Tibial nerve (tissue), 4 donors: ENCODE measurements around the gene ATP12A. TPM values are rescaled to one million over a fixed set of nuclear protein-coding genes. Genes with fewer than 3 reads are reported as not detected.

Source experiments
- DNase-seq, 2 donors: peaks; one replicate each; pipeline ENCODE4 v3.0.0-alpha.2; 2019; ENCODE audit warnings: low spot score in 2 of 2
- H3K27ac ChIP-seq, 4 donors: fragments of 200-600 bp; sonication (generic) in 3 of 4; one replicate each; pipeline ENCODE4 v1.5.1; 2017 to 2019; ENCODE audit warnings: mild to moderate bottlenecking in 1 of 4
- H3K27me3 ChIP-seq, 2 donors: fragments of 200-600 bp; sonication (generic) in 1 of 2; one replicate each; pipeline versions ENCODE4 v1.5.1 to v1.6.0; 2017 to 2019
- H3K36me3 ChIP-seq, 3 donors: fragments of 200-600 bp; sonication (generic); one replicate each; pipeline ENCODE4 v1.5.1; 2018 to 2019
- H3K4me1 ChIP-seq, 4 donors: fragments of 200-600 bp; sonication (generic) in 3 of 4; one replicate each; pipeline ENCODE4 v1.5.1; 2017 to 2019
- H3K4me3 ChIP-seq, 4 donors: fragments of 200-600 bp; sonication (generic) in 3 of 4; one replicate each; pipeline ENCODE4 v1.5.1; 2017 to 2019; ENCODE audit warnings: mild to moderate bottlenecking in 1 of 4, moderate library complexity in 1 of 4
- H3K9me3 ChIP-seq, 4 donors: fragments of 200-600 bp; sonication (generic) in 3 of 4; one replicate each; pipeline ENCODE4 v1.5.1; 2017 to 2019
- CTCF ChIP-seq, 5 experiments: fragments of 200-600 bp in 3 of 5; fragments of 450-650 bp in 2 of 5; sonication (generic) in 3 of 5; IDR thresholded peaks; one replicate each; pipeline ENCODE4 v1.5.1; 2016 to 2019; ENCODE audit warnings: antibody characterized with exemption in 5 of 5, mild to moderate bottlenecking in 3 of 5, moderate library complexity in 2 of 5
- EP300 ChIP-seq, 2 donors: sonication (generic); formaldehyde crosslinking; IDR thresholded peaks; one replicate each; pipeline ENCODE4 v1.6.1; 2017; ENCODE audit warnings: antibody characterized with exemption in 2 of 2, mild to moderate bottlenecking in 1 of 2
- POLR2A ChIP-seq, 2 donors: fragments of 450-650 bp; IDR thresholded peaks; one replicate each; pipeline ENCODE4 v1.6.1; 2017; ENCODE audit warnings: antibody characterized with exemption in 2 of 2, mild to moderate bottlenecking in 2 of 2, moderate library complexity in 2 of 2
- WGBS, 2 donors: methylation state at CpG; one replicate each; pipeline ENCODE4 v1.1.5; 2018; 5-methylcytosine and 5-hydroxymethylcytosine counted together
- total RNA-seq, 4 donors: library from RNA; depleted of rRNA; stranded (reverse); fragments of >200 nt; gene quantifications; one replicate each; pipeline ENCODE4 v1.1.0, GENCODE V29; 2016

The ATP12A gene
- not detected for total RNA-seq

- WGBS, 2 donors = 1 to 4% methylated on average over 20 to 23 of the region's 75 CpGs
- no peak for DNase-seq
- H3K36me3 ChIP-seq = no peaks in the 10 kb centered on the region
Measured at GRCh38 chr13:24680258-24680920, at the start of gene ATP12A. Gene ATP12A, plus strand, starts transcription at chr13:24680408. Its CDS starts 336 bp downstream, at chr13:24680744.

GRCh38 chr13:24630851-24631620 lies 49.2 kb upstream of the ATP12A start:
- Histone ChIP-seq H3K4me3 (no peak overlapping the region), H3K4me1 (peaks cover 0 to 3% (median 0%) of the 10 kb centered on the region in 4 donors), H3K27me3 (no peaks in the 10 kb centered on the region), H3K27ac (no peak overlapping the region), H3K9me3 (no peaks in the 10 kb centered on the region), H3K36me3 (no peaks in the 10 kb centered on the region)
- no peak for TF ChIP-seq POLR2A (IDR thresholded peaks at IDR 0.05)
- TF ChIP-seq CTCF (IDR thresholded peaks at IDR 0.05) = no peak
- 70 to 72% methylated on average over 13 of the region's 13 CpGs for WGBS, 2 donors
- no peak for DNase-seq

More at GRCh38 chr13:24680258-24680920, at the start of gene ATP12A:
- no peak for TF ChIP-seq EP300 (IDR thresholded peaks at IDR 0.05)
- TF ChIP-seq POLR2A (IDR thresholded peaks at IDR 0.05) = no peak
- no peak for TF ChIP-seq CTCF (IDR thresholded peaks at IDR 0.05)
- Histone ChIP-seq H3K4me3 (peak within 1 kb of the TSS; percentile 13 to 40 (median 28)), H3K4me1 (peaks cover 0 to 34% (median 15%) of the 10 kb centered on the region in 4 donors), H3K27me3 (peaks cover 0 to 46% of the 10 kb centered on the region in 2 donors), H3K27ac (no peak within 1 kb of the TSS), H3K9me3 (no peaks in the 10 kb centered on the region)

GRCh38 chr13:24631922-24632321 lies 48.3 kb upstream of the ATP12A start:
- 91 to 93% methylated on average over 5 of the region's 5 CpGs for WGBS, 2 donors
- no peak overlapping the region for H3K27ac ChIP-seq
- no peaks in the 10 kb centered on the region for H3K36me3 ChIP-seq
- H3K4me1 ChIP-seq = no peaks in the 10 kb centered on the region
- no peak overlapping the region for H3K4me3 ChIP-seq
- no peaks in the 10 kb centered on the region for H3K9me3 ChIP-seq
- no peaks in the 10 kb centered on the region for H3K27me3 ChIP-seq
- DNase-seq = no peak
- TF ChIP-seq CTCF (IDR thresholded peaks at IDR 0.05) (no peak), EP300 (IDR thresholded peaks at IDR 0.05) (no peak), POLR2A (IDR thresholded peaks at IDR 0.05) (no peak)

- Histone ChIP-seq H3K4me3 (no peak overlapping the region), H3K4me1 (no peaks in the 10 kb centered on the region), H3K27me3 (no peaks in the 10 kb centered on the region), H3K27ac (no peak overlapping the region), H3K9me3 (no peaks in the 10 kb centered on the region), H3K36me3 (no peaks in the 10 kb centered on the region)
- no peak for TF ChIP-seq CTCF (IDR thresholded peaks at IDR 0.05)
- no peak for DNase-seq
- WGBS, 2 donors = 83 to 86% methylated on average over 6 of the region's 6 CpGs
Measured at GRCh38 chr13:24632382-24633121, 47.7 kb upstream of the ATP12A start.

GRCh38 chr13:24636776-24637175 lies 43.4 kb upstream of the ATP12A start:
- 82 to 94% methylated on average over 8 of the region's 8 CpGs for WGBS, 2 donors

More at GRCh38 chr13:24636776-24637175, 43.4 kb upstream of the ATP12A start:
- Histone ChIP-seq H3K4me3 (no peak overlapping the region), H3K27me3 (no peaks in the 10 kb centered on the region), H3K9me3 (no peaks in the 10 kb centered on the region), H3K36me3 (no peaks in the 10 kb centered on the region), H3K4me1 (no peaks in the 10 kb centered on the region), H3K27ac (no peak overlapping the region)
- TF ChIP-seq POLR2A (IDR thresholded peaks at IDR 0.05) (no peak), CTCF (IDR thresholded peaks at IDR 0.05) (no peak), EP300 (IDR thresholded peaks at IDR 0.05) (no peak)
- DNase-seq = no peak
